Stimulated activated CD4-positive, alpha-beta T cell treated with anti-CD3 and anti-CD28 coated beads, Interleukin-4, amount 100 ng/mL, for 48 hours (primary cell): Measurements from ENCODE around the gene PANX2.
"Not testable (repeated sequence)": the region's sequence is repeated elsewhere in the genome, so short reads cannot be mapped to it uniquely, and the experiment has no call there.

Experiments used
- DNase-seq, 2 donors: peaks; one replicate each; pipeline ENCODE4 v3.0.0-alpha.2; 2020; ENCODE audit warnings: low read depth in 2 of 2

Gene PANX2

DNA sequence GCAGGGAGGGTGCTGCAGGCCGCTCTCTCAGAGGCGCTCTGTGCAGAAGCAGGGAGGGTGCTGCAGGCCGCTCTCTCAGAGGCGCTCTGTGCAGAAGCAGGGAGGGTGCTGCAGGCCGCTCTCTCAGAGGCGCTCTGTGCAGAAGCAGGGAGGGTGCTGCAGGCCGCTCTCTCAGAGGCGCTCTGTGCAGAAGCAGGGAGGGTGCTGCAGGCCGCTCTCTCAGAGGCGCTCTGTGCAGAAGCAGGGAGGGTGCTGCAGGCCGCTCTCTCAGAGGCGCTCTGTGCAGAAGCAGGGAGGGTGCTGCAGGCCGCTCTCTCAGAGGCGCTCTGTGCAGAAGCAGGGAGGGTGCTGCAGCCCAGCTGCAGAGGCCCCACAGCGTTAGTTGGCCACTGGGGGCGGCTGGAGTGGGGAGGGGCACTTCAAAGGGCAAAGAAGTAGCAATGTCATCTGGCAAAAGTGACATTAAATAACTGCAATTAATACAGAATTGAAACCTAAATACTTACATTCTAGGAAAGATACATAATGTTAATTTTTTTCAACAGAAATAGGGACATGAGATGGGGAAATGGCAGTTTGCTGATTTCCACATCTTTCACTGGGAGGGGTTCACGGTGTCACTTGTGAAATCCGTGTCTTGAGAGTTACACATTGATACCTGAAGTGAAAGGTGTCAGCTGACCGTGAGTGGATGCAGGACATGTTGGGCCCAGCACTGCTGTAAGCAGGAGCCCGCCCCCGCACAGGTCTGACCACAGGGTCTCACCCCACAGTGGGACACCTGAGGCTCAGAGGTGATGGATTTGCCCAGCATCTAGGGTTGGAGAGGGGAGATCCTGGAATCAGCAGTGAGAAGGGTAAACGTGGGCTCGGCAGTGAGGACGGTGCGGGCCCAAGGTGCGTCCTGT is 23.0 kb upstream of the PANX2 start:
- not testable (repeated sequence) for DNase-seq

GRCh38 chr22:50148166-50148500 is 22.4 kb upstream of the PANX2 start:
- DNase-seq = no peak

GRCh38 chr22:50148991-50149721 is 21.4 kb upstream of the PANX2 start:
- peak; percentile 58 to 61 for DNase-seq

DNA sequence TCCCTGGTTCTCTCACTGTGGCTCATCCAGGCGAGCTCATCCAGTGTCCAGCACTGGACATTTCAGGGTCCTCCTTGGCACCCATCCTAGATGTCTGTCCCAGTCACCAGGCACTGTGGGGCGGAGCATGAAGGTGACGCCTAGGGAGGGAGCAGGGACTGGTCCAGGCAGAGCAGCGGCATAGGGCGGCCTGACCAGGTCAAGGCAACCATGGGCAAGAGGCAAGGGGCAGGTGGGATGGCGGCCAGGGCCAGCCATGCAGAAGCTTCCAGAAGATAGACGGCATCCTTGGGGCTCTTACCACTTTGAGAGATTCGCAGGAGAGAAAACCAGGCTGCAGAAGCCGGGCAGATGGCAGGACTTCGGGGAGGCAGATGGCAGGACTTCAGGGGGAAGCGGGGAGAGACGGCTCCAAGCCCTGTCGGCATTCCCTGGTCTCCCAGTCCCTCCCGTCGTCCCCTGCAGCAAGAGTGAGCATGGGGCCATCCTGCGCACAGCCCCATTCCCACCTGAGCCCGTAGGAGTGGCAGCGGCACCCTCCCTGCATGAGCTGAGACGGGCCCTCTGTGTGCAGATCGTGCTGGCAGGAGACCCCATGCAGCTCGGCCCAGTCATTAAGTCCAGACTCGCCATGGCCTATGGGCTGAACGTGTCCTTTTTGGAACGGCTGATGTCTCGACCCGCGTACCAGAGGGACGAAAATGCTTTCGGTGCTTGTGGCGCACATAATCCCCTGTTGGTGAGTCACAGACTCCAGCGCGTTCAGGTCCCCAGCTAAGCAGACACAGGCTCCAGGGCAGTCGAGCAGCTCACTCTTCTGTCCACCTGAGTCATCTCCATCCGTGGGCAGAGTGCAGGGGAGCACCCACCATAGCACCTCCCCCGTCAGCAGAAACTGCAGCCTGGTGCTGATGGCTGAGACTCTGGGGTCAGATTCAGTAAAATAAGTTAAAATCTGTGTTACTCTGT is 20.1 kb upstream of the PANX2 start:
- DNase-seq = no peak

DNA sequence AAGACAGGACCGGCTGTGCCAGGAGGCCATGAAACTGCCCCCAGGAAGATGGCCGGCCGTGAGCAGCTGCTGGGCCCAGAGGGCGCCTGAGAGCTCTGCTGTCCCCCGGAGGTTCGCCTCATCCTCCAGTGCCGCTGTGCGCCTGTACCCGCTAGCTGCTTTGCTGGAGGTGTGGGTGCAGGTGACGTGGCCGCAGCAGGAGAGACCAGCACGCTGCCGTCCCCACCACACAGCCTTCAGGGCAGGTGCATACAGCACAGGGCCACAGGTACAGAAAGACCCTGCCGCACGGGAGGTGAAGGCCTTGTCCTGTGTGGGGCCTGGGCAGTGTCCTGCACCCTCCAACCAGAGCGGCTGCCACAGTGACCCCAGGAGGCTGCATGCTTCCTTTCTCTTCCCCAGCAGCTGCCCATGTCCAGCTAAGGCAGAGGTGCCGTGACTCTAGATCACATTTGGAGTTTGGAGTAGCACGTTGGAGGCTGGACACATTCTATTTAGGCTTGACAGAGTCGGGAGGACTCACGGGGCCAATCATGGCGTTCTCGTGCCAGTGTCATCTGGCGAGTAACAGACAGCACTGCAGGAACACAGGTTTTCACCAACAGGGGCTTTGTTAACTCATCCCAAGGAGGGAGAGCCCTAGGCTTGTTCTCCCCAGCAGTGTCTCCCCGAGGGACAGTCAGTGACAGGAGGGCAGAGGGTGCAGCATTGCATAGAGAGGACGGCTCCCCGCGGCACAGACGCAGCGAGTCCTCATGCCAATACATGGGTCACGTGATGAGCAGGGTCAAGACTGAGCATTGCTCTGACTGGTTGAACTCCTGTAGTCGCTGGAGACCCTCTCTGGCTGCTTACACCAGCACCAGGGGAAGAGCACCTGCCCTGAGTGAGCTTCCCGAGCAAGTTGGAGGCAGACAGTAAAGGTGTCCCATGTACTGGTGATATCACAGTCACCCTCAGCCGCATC is 18.7 kb upstream of the PANX2 start:
- no peak for DNase-seq

DNA sequence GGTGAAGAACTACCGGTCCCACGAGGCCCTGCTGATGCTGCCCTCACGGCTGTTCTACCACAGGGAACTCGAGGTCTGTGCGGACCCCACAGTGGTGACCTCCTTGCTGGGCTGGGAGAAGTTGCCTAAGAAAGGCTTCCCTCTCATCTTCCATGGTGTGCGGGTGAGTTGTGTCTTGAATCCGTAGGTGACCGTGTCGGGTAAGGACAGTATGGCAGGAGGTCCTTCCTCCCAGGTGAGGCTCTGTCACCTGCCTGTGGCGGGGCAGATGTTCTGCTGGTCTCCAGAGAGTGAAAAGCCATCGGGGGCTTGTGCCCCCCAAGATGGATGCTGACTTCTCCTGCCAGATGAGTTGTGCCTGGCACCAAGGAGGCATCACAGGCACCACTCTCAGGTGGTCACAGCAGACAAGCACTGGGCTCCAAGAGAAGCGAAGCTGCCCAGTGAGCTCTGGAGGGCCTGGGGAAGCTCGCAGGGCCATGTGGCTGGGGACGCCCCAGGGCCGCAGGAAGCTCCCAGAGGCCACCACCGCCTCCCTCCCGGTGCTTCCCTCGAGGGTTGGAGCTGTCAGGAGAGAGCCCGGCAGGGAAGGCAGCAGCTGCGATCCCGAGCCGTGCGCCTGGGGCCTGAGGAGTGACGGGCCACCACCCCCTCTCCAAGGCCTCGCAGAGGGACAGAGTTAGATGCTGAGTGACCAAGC is 17.3 kb upstream of the PANX2 start:
- DNase-seq = no peak

- no peak for DNase-seq
These were observed 16.8 kb upstream of the PANX2 start for GRCh38 chr22:50153756-50154140.

DNA sequence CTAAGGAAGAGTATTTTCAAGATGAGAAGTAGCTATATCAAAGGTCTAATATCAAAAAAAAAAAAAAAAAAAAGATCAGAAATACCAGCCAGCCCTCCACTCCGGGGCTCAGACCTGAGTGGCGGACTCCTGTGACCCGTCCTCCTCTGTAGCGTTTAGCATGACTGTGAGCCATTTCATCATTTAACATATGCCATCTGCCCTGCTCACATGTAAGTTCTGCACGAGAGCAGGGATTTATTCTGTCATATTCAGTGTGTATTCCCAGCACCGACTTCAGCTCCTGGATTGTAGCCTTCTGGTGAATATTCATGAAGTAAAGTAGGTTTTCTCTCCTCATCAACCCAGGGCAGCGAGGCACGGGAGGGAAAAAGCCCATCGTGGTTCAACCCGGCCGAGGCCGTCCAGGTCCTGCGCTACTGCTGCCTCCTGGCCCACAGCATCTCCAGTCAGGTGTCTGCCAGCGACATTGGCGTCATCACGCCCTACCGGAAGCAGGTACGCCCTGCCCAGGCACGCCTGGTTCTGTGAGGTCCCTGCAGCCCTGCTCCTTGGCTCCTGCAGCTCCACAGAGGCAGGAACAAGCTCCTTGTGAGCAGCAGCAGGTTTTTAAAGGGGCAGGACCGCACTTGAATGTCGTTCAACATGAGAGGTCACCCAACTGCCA is 12.7 kb upstream of the PANX2 start:
- no peak for DNase-seq

- DNase-seq = no peak
These were observed 9.6 kb upstream of the PANX2 start for GRCh38 chr22:50160947-50161346.

- DNase-seq = no peak
These were observed 8.8 kb upstream of the PANX2 start for GRCh38 chr22:50161508-50162390.

DNA sequence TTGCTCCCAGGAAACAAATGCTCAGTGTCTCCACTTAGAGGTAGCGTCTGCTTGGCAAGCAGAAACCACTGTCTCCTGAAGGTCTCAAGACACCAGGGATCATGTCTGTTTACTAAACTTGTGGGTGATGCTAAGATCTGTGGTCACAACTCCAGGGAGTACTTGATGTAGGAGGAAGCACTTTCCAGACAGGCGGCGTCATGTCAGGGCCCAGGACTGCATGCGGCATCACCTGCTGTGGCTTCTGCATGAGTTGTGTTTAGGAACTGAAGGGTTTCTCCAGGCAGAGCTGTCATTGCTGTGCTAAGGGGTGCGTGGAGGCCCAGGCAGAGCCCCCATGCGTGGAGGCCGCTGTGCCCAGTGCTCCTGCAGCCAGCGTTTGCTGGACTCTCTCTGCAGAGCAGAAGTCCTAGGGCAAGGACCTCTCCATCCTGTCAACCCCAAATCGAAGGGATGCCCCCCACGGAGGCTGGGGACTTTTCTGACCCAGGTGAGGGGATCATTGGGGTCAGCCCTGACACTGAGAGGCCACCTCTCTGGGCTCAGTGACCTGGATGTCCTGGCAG is 8.1 kb upstream of the PANX2 start:
- no peak for DNase-seq

- no peak for DNase-seq
These were observed 5.0 kb upstream of the PANX2 start for GRCh38 chr22:50165436-50166123.

GRCh38 chr22:50167689-50168489 is 2.6 kb upstream of the PANX2 start:
- no peak for DNase-seq

GRCh38 chr22:50168490-50169180 is 1.9 kb upstream of the PANX2 start:
- not testable (repeated sequence) for DNase-seq

- no peak for DNase-seq
These were observed 1.3 kb upstream of the PANX2 start for GRCh38 chr22:50169181-50169759.
